Neural progenitor cell (in vitro differentiated cells): ENCODE measurements around the gene MARCHF4. TPM values are rescaled to one million over a fixed set of nuclear protein-coding genes. Genes with fewer than 3 reads are reported as not detected.

Experiments used
- DNase-seq: peaks from one replicate; pipeline ENCODE4 v3.0.0-alpha.2; 2016; ENCODE audit warnings: low spot score
- H2AFZ ChIP-seq: fragments of 200-600 bp; sonication (generic); replicated peaks from 2 replicates; pipeline ENCODE4 v1.6.1; 2016; ENCODE audit warnings: antibody characterized with exemption
- H3F3A ChIP-seq: fragments of 200-600 bp; sonication (generic); 2 replicates; pipeline ENCODE4 v1.6.1; 2016; ENCODE audit warnings: antibody characterized with exemption, low read depth
- H3K27ac ChIP-seq: fragments of 200-600 bp; sonication (generic); 2 replicates; pipeline ENCODE4 v1.5.1; 2016; ENCODE audit warnings: mild to moderate bottlenecking
- H3K27me3 ChIP-seq: fragments of 200-600 bp; sonication (generic); 2 replicates; pipeline ENCODE4 v1.6.1; 2016; ENCODE audit warnings: mild to moderate bottlenecking, moderate library complexity
- H3K36me3 ChIP-seq: fragments of 200-600 bp; sonication (generic); 2 replicates; pipeline ENCODE4 v1.5.1; 2016
- H3K4me1 ChIP-seq: fragments of 200-600 bp; sonication (generic); 2 replicates; pipeline ENCODE4 v1.6.1; 2016; ENCODE audit warnings: mixed run types
- H3K4me2 ChIP-seq: fragments of 200-600 bp; sonication (generic); 2 replicates; pipeline ENCODE4 v1.6.1; 2016
- H3K4me3 ChIP-seq: fragments of 200-600 bp; sonication (generic); 2 replicates; pipeline ENCODE4 v1.5.1; 2016
- H3K79me2 ChIP-seq: fragments of 200-600 bp; sonication (generic); 2 replicates; pipeline ENCODE4 v1.6.1; 2016; ENCODE audit warnings: low read depth
- H3K9ac ChIP-seq: fragments of 200-600 bp; sonication (generic); 2 replicates; pipeline ENCODE4 v1.6.1; 2016
- H3K9me3 ChIP-seq: fragments of 200-600 bp; sonication (generic); 2 replicates; pipeline ENCODE4 v1.5.1; 2016; ENCODE audit warnings: low read depth
- H4K20me1 ChIP-seq: fragments of 200-600 bp; sonication (generic); 2 replicates; pipeline ENCODE4 v1.6.1; 2016; ENCODE audit warnings: low read depth
- H3K27ac Mint-ChIP-seq: 3 replicates; pipeline ENCODE4 v1.8.0; 2021; ENCODE audit warnings: mixed read lengths
- H3K27me3 Mint-ChIP-seq: 2 replicates; pipeline ENCODE4 v1.8.0; 2022; ENCODE audit warnings: low read depth, mild to moderate bottlenecking, inconsistent platforms, moderate library complexity, mixed read lengths; ENCODE audit not compliant: insufficient read depth
- H3K36me3 Mint-ChIP-seq: 3 replicates; pipeline ENCODE4 v1.8.0; 2021; ENCODE audit warnings: mixed read lengths
- H3K4me1 Mint-ChIP-seq: 3 replicates; pipeline ENCODE4 v1.8.0; 2021; ENCODE audit warnings: mixed read lengths
- H3K4me3 Mint-ChIP-seq: 3 replicates; pipeline ENCODE4 v1.8.0; 2021; ENCODE audit warnings: mild to moderate bottlenecking, moderate library complexity, mixed read lengths
- H3K9me3 Mint-ChIP-seq: 3 replicates; pipeline ENCODE4 v1.8.0; 2020; ENCODE audit warnings: mixed read lengths
- EZH2 ChIP-seq: fragments of 200-600 bp; sonication (generic); IDR thresholded peaks from 2 replicates; pipeline ENCODE4 v1.6.1; 2017; ENCODE audit warnings: antibody characterized with exemption, mild to moderate bottlenecking, moderate library complexity
- EZH2phosphoT487 ChIP-seq: fragments of 200-600 bp; sonication (generic); IDR thresholded peaks from 2 replicates; pipeline ENCODE4 v1.6.1; 2017; ENCODE audit warnings: antibody characterized with exemption
- total RNA-seq: library from RNA; depleted of rRNA; stranded (reverse); fragments of >200 nt; gene quantifications from 2 replicates; pipeline ENCODE4 v1.2.3, GENCODE V29; 2015; ENCODE audit warnings: low replicate concordance
- TF ChIP-seq, protein P1 (sequence below): fragments of 200-600 bp; sonication (generic); IDR thresholded peaks from 2 replicates; pipeline ENCODE4 v1.5.1; 2017; ENCODE audit warnings: antibody characterized with exemption, mild to moderate bottlenecking

Gene MARCHF4
- total RNA-seq, 1 donor from 2014 or later = 0.26 TPM

DNA sequence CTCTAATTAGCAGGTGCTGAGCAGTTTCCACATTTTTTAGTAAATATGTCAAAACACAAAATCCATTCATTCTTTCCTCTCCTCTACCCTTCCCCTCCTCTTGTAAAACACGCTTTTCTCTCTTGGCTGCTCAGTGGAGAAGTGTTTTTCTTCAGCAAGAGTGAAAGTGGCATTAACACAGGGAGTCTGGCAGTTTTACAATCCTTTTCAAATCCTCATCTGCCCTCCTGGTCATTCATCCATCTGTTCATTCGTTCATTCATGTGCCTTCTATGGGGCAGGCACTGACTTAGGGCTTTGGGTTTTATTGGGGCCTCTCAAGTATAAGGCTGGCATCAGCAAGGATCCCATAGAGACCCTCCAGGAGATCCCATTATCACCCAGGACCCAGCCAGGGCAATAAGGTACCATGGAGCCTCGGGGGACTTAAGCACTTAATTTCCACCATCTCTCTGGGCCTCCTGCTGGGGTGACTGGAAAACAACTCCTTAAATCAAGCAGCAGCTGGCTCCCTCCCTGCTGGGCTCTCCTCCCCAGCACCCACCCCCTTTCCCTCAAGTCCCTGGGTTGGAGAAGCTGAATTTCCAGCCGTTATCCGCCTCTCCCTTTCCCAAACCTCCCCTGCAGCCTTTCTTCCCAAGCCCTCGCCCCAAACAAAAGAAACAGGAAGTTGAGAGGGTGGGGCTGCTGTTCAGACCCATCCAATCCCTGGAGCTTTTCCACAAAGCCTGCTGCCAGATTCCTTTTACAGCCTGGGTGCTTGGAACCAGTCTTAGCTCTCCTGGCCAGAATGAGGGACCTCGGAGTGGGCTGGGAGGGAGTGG, 32.6 kb downstream of the MARCHF4 start:
- no peaks in the 10 kb centered on the region for H3K36me3 Mint-ChIP-seq
- no peaks in the 10 kb centered on the region for H3K36me3 ChIP-seq
- no peaks in the 10 kb centered on the region for H3K9me3 ChIP-seq
- peak overlapping the region; percentile 65 for H3K4me2 ChIP-seq
- no peaks in the 10 kb centered on the region for H3K27me3 Mint-ChIP-seq
- H4K20me1 ChIP-seq = no peaks in the 10 kb centered on the region
- H3K9me3 Mint-ChIP-seq = no peaks in the 10 kb centered on the region
- H3F3A ChIP-seq = peaks cover 27% of the 10 kb centered on the region
- H3K4me1 ChIP-seq = peaks cover 32% of the 10 kb centered on the region
- TF ChIP-seq EZH2 (no peak), EZH2phosphoT487 (no peak)
- TF ChIP-seq, protein P1, sequence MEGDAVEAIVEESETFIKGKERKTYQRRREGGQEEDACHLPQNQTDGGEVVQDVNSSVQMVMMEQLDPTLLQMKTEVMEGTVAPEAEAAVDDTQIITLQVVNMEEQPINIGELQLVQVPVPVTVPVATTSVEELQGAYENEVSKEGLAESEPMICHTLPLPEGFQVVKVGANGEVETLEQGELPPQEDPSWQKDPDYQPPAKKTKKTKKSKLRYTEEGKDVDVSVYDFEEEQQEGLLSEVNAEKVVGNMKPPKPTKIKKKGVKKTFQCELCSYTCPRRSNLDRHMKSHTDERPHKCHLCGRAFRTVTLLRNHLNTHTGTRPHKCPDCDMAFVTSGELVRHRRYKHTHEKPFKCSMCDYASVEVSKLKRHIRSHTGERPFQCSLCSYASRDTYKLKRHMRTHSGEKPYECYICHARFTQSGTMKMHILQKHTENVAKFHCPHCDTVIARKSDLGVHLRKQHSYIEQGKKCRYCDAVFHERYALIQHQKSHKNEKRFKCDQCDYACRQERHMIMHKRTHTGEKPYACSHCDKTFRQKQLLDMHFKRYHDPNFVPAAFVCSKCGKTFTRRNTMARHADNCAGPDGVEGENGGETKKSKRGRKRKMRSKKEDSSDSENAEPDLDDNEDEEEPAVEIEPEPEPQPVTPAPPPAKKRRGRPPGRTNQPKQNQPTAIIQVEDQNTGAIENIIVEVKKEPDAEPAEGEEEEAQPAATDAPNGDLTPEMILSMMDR = no peak
- H3K27ac Mint-ChIP-seq = peak overlapping the region; percentile 67
- peak overlapping the region; percentile 65 for H2AFZ ChIP-seq
- peak overlapping the region; percentile 90 for H3K27ac ChIP-seq
- H3K4me1 Mint-ChIP-seq = peaks cover 28% of the 10 kb centered on the region
- no peaks in the 10 kb centered on the region for H3K79me2 ChIP-seq
- H3K27me3 ChIP-seq = no peaks in the 10 kb centered on the region
- H3K9ac ChIP-seq = no peak overlapping the region
- H3K4me3 ChIP-seq = no peak overlapping the region
- DNase-seq = peak; percentile 91
- peak overlapping the region; percentile 55 for H3K4me3 Mint-ChIP-seq

DNA sequence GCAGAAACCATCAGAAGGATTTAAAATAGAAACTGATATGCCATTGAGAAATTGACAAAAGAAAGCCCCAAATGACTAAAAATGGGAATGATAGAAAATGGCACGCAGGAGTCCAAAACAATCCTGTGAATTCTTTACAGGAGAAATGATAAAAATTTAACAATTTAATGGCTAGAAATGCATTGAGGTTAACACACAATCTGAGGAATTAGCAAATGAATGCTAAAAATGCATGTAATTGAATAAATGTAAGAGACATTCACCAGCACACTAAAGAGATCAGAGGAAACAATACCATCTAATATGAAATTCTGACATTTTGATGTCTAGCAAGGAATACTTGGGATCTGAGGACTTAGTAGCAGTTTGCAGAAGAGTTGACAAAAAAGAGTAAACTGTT, 37.0 kb downstream of the MARCHF4 start:
- Histone ChIP-seq H2AFZ (no peak overlapping the region), H3F3A (peaks cover 17% of the 10 kb centered on the region), H3K79me2 (no peaks in the 10 kb centered on the region), H3K4me3 (no peak overlapping the region), H3K27me3 (no peaks in the 10 kb centered on the region), H4K20me1 (no peaks in the 10 kb centered on the region), H3K9ac (no peak overlapping the region), H3K4me2 (no peak overlapping the region), H3K4me1 (peaks cover 13% of the 10 kb centered on the region), H3K36me3 (no peaks in the 10 kb centered on the region), H3K27ac (no peak overlapping the region), H3K9me3 (no peaks in the 10 kb centered on the region)
- Mint-ChIP-seq H3K27ac (no peak overlapping the region), H3K4me1 (peaks cover 11% of the 10 kb centered on the region), H3K4me3 (no peak overlapping the region), H3K9me3 (no peaks in the 10 kb centered on the region), H3K27me3 (no peaks in the 10 kb centered on the region), H3K36me3 (no peaks in the 10 kb centered on the region)
- DNase-seq = no peak
- TF ChIP-seq EZH2phosphoT487 (no peak), EZH2 (no peak)
- TF ChIP-seq, protein P1 = no peak

DNA sequence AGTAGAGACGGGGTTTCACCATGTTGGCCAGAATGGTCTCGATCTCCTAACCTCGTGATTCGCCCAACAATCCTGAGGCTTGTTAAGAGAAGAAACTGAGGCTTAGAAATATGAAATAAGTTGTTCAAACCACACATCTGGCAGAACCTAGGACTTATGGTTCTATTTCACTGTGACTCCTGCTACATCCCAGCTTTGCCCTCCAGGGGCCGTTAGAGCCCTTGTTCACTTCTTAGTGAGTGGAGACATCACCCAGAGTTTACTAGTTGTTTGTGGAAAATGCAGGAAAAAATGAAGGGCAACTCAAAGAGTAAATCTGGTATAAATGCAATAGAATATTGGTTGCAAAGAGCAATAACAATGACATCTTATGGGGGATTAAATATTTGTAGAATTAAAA, 43.9 kb downstream of the MARCHF4 start:
- H2AFZ ChIP-seq = no peak overlapping the region
- H3K27ac ChIP-seq = no peak overlapping the region
- H3K4me1 ChIP-seq = no peaks in the 10 kb centered on the region
- H3K79me2 ChIP-seq = no peaks in the 10 kb centered on the region
- H3F3A ChIP-seq = no peaks in the 10 kb centered on the region
- Mint-ChIP-seq H3K9me3 (no peaks in the 10 kb centered on the region), H3K36me3 (no peaks in the 10 kb centered on the region), H3K27ac (no peak overlapping the region), H3K27me3 (no peaks in the 10 kb centered on the region), H3K4me3 (no peak overlapping the region), H3K4me1 (no peaks in the 10 kb centered on the region)
- H3K9ac ChIP-seq = no peak overlapping the region
- no peak overlapping the region for H3K4me2 ChIP-seq
- no peaks in the 10 kb centered on the region for H3K36me3 ChIP-seq
- DNase-seq = peak; percentile 30
- H3K9me3 ChIP-seq = no peaks in the 10 kb centered on the region
- no peak overlapping the region for H3K4me3 ChIP-seq
- no peaks in the 10 kb centered on the region for H4K20me1 ChIP-seq
- no peaks in the 10 kb centered on the region for H3K27me3 ChIP-seq
- TF ChIP-seq, protein P1 = peak; percentile 37
- TF ChIP-seq EZH2phosphoT487 = no peak
- TF ChIP-seq EZH2 = no peak
